ENCODE results near the gene EFCAB9.
"Not testable (repeated sequence)": the region's sequence is repeated elsewhere in the genome, so short reads cannot be mapped to it uniquely, and the experiment has no call there.

EFCAB9 gene

DNA sequence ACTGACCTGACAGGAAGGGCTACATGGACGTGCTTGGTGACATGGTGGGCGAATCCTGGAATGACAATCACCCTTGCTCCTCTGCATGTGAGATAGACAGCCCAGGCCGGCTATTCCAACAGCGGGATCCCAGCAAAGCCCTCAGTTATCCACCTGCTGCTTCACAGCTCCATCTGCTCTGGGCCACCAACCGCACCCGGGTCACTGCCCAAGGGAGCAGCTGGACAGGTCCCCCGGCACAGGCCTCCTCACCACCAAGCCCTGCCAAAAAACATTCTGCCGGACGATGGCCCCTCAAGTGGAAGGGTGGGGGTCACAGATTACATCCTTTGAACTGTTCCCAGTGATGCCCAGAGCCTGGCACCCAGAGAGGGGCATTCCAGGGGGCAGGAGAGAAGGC is 45.6 kb upstream of the EFCAB9 start:
- TF ChIP-seq, protein P1, sequence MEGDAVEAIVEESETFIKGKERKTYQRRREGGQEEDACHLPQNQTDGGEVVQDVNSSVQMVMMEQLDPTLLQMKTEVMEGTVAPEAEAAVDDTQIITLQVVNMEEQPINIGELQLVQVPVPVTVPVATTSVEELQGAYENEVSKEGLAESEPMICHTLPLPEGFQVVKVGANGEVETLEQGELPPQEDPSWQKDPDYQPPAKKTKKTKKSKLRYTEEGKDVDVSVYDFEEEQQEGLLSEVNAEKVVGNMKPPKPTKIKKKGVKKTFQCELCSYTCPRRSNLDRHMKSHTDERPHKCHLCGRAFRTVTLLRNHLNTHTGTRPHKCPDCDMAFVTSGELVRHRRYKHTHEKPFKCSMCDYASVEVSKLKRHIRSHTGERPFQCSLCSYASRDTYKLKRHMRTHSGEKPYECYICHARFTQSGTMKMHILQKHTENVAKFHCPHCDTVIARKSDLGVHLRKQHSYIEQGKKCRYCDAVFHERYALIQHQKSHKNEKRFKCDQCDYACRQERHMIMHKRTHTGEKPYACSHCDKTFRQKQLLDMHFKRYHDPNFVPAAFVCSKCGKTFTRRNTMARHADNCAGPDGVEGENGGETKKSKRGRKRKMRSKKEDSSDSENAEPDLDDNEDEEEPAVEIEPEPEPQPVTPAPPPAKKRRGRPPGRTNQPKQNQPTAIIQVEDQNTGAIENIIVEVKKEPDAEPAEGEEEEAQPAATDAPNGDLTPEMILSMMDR (IDR thresholded peaks at IDR 0.05; ENCODE audit: borderline replicate concordance, insufficient read depth, low read depth, low read length): no peak
- no peak overlapping the region for H3K4me3 ChIP-seq (ENCODE audit: low read depth, low read length)

DNA sequence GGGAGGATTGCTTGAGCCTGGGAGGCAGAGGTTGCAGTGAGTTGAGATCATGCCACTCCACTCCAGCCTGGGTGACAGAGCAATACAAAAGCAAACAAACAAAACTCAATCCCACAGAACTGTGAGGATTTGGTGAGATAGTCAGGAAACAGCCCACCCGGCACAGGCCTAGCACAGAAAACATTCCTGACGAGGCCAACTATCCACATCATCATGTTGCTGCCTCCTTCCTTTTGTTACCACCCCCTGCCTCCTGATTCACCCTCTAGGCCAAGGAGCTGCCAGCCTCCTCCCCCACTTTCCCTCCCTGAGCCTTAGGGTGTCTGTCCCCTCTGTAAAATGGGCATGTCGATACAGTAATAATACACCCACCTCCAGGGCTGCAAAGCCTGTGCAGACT is 44.9 kb upstream of the EFCAB9 start:
- H3K4me3 ChIP-seq (ENCODE audit: low read depth, low read length): no peak overlapping the region
- TF ChIP-seq, protein P1 (IDR thresholded peaks at IDR 0.05; ENCODE audit: borderline replicate concordance, insufficient read depth, low read depth, low read length): no peak

DNA sequence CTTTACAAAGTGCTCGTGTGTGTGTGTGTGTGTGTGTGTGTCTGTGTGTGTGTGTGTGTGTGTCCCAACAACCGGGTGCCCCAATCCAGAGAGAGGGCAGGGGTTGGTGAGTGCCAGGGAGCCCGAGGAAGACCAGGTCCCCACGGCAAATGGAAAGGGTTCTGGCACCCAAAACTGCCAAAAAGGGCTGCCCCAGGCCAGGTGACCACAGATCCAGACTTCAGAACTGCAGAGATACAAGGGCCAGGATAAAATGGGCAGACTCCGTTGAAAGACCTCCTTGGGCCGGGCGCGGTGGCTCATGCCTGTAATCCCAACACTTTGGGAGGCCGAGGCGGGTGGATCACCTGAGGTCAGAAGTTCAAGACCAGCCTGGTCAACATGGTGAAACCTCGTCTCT is 44.5 kb upstream of the EFCAB9 start:
- not testable (repeated sequence) for H3K4me3 ChIP-seq (ENCODE audit: low read depth, low read length)

DNA sequence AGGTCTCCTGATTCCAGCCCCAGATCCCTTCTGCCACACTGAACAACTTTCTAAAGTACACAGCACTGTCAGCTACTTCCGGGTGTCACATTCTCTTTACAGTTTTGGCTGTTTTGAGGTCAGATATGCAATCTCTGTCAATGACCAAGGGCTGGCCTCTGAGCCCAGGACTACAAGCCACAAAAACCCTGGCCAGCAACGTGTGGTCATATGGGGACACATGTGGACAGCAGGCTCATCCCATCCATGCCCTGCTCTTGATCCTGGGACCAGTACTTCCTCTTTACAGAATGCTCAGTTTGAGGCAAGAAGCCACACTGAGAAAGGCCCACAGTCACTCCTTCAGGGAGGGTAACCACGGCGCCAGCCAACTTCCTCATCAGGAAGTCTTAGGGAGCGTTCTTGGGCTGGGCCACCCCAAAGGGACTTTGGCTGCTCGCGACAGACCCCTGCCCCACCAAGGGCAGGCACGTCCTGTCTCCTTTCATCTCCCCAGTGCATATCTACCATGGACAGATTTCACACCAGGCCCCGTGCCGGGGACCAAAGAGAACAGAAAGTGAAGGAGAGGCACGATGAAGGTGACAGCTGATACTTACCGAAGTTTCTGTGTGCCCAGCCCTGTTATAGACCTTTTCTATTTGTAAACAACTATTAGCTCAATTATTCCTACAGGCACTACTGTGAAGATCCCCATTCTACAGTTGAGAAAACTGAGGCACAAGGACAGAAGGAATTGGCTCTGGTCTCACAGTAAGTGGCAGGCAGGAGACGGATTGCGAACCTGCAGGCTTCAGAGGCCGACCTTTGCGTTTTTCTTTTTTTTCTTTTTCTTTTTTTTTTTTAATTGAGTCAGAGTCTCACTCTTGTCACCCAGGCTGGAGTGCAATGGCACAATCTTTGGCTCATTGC is 43.2 kb upstream of the EFCAB9 start:
- no peak overlapping the region for H3K4me3 ChIP-seq (ENCODE audit: low read depth, low read length)
- TF ChIP-seq, protein P1 (IDR thresholded peaks at IDR 0.05; ENCODE audit: borderline replicate concordance, insufficient read depth, low read depth, low read length): no peak

DNA sequence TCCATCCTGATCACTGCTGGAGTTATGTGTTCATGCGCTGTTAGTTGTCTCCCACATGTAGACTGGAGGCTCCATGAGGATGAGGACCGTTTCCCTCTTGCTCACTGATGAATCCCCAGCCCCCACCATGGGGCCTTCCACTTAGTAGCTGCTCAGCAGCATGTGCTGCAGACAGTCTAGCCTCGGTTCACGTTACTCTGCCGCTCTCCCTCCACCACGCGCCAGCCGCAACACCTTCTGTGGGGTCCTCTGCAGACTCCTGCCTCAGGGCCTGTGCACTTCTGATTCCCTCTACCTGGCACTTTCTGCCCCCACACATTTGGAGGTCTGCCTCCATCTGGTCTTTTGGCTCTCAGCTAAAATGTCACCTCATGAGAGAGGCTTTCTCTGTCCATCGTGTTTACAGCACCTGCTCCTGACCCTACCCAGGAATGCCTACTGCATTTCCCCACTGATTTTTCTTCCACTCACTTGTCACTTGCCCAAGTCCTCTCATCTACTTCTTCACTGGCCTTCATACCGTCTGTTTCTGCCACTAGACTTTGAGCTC is 42.2 kb upstream of the EFCAB9 start:
- H3K4me3 ChIP-seq (ENCODE audit: low read depth, low read length): no peak overlapping the region
- TF ChIP-seq, protein P1 (IDR thresholded peaks at IDR 0.05; ENCODE audit: borderline replicate concordance, insufficient read depth, low read depth, low read length): no peak

DNA sequence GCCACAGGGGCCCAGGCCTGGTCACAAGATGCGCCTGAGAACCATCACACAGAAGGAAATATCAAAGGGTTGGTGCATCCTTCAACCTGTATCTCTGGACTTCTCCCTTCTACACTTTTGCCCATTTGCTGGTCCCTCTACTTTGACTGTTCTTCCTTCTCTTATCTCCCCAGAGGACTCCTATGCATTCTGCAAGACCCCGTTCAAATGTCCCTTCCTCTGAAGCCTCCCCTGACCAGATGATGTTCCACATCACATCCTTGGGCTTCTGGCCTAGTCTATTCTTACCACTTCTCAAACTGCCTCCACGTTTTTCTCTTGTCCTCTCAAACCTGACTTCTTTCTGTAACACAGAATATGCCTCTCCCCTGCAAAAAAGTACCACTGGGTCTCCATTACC is 40.3 kb upstream of the EFCAB9 start:
- no peak overlapping the region for H3K4me3 ChIP-seq (ENCODE audit: low read depth, low read length)
- TF ChIP-seq, protein P1 (IDR thresholded peaks at IDR 0.05; ENCODE audit: borderline replicate concordance, insufficient read depth, low read depth, low read length): no peak

DNA sequence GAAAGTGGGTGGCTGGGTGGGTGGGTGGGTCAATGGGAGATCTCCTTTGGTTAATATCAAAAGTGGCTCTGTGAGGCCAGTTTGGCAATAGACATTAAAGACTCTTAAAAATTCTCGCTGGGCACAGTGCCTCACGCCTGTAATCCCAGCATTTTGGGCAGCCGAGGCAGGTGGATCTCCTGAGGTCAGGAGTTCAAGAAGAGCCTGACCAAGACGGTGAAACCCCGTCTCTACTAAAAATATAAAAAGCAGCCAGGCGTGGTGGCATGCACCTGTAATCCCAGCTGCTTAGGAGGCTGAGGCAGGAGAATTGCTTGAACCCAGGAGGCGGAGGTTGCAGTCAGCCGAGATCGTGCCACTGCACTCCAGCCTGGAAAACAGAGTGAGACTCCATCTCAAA is 38.9 kb upstream of the EFCAB9 start:
- H3K4me3 ChIP-seq (ENCODE audit: low read depth, low read length): not testable (repeated sequence)

DNA sequence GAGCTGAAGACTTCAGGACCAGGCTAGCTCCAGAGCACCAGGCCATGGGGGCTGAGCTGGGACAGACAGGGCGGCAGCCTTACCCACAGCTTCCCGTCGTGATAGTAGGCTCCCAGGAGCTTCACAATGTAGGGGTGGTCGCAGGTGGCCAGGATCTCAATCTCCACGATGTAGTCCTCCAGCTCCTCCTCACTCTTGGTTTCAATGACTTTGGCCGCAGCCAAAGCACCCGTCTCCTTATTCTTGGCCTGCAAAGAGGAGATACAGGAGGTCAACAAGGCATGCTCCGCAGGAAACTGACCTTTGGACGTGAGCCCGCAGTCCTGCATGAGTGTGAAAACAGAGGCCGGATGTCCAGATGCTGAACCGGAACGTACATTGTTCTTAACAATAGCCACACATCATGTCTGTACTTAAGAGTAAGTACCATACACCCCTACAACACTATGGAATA is 37.4 kb upstream of the EFCAB9 start:
- no peak overlapping the region for H3K4me3 ChIP-seq (ENCODE audit: low read depth, low read length)
- TF ChIP-seq, protein P1 (IDR thresholded peaks at IDR 0.05; ENCODE audit: borderline replicate concordance, insufficient read depth, low read depth, low read length): no peak

Data from GM12875 (cell line).